Hepatocyte (in vitro differentiated cells): ENCODE data around the gene STX18. TPM values are rescaled to one million over a fixed set of nuclear protein-coding genes. Genes with fewer than 3 reads are reported as not detected.

Source experiments
- DNase-seq: peaks from one replicate; pipeline ENCODE4 v3.0.0-alpha.2; 2016; ENCODE audit warnings: low spot score
- H2AFZ ChIP-seq: fragments of 200-600 bp; sonication (generic); 2 replicates; pipeline ENCODE4 v1.6.0; 2016; ENCODE audit warnings: antibody characterized with exemption, mild to moderate bottlenecking
- H3K27ac ChIP-seq: fragments of 200-600 bp; sonication (generic); 2 replicates; pipeline ENCODE4 v1.5.1; 2016; ENCODE audit warnings: mild to moderate bottlenecking
- H3K27me3 ChIP-seq: fragments of 200-600 bp; sonication (generic); 2 replicates; pipeline ENCODE4 v1.6.1; 2016
- H3K36me3 ChIP-seq: fragments of 200-600 bp; sonication (generic); replicated peaks from 2 replicates; pipeline ENCODE4 v1.5.1; 2016; ENCODE audit warnings: low read depth; ENCODE audit not compliant: insufficient read depth
- H3K4me1 ChIP-seq: fragments of 200-600 bp; sonication (generic); 2 replicates; pipeline ENCODE4 v1.5.1; 2016; ENCODE audit warnings: mild to moderate bottlenecking, moderate library complexity; ENCODE audit not compliant: insufficient read depth
- H3K4me2 ChIP-seq: fragments of 200-600 bp; sonication (generic); 2 replicates; pipeline ENCODE4 v1.6.0; 2016
- H3K4me3 ChIP-seq: fragments of 200-600 bp; sonication (generic); 2 replicates; pipeline ENCODE4 v1.5.1; 2016; ENCODE audit warnings: mild to moderate bottlenecking
- H3K79me2 ChIP-seq: fragments of 200-600 bp; sonication (generic); 2 replicates; pipeline ENCODE4 v1.6.0; 2017; ENCODE audit warnings: mild to moderate bottlenecking
- H3K9me2 ChIP-seq: fragments of 200-600 bp; sonication (generic); replicated peaks from 2 replicates; pipeline ENCODE4 v1.6.0; 2017; ENCODE audit warnings: mild to moderate bottlenecking; ENCODE audit not compliant: insufficient read depth
- H3K9me3 ChIP-seq: fragments of 200-600 bp; sonication (generic); 2 replicates; pipeline ENCODE4 v1.5.1; 2016; ENCODE audit warnings: low read depth, mild to moderate bottlenecking
- H4K20me1 ChIP-seq: fragments of 200-600 bp; sonication (generic); 2 replicates; pipeline ENCODE4 v1.6.0; 2016; ENCODE audit warnings: mild to moderate bottlenecking; ENCODE audit not compliant: insufficient read depth, poor library complexity, severe bottlenecking
- EZH2 ChIP-seq: fragments of 200-600 bp; sonication (generic); IDR thresholded peaks from 2 replicates; pipeline ENCODE4 v1.6.1; 2016; ENCODE audit warnings: antibody characterized with exemption, mild to moderate bottlenecking, borderline replicate concordance
- EZH2phosphoT487 ChIP-seq: fragments of 200-600 bp; sonication (generic); IDR thresholded peaks from one replicate; pipeline ENCODE4 v1.6.1; 2018; ENCODE audit warnings: antibody characterized with exemption, mild to moderate bottlenecking, low read depth, moderate library complexity; ENCODE audit not compliant: unreplicated experiment, severe bottlenecking
- WGBS: methylation state at CpG from one replicate; pipeline ENCODE4 v1.1.6; 2016; ENCODE audit warnings: low lambda C conversion rate; ENCODE audit errors: missing lambda C conversion rate; 5-methylcytosine and 5-hydroxymethylcytosine counted together
- polyA plus RNA-seq: library from polyadenylated mRNA; unstranded; fragments of >200 nt; fragmentation: Nextera tagmentation; extraction: Ambion mirVana; gene quantifications from 2 replicates; pipeline ENCODE4 v1.2.1, GENCODE V29; 2016
- total RNA-seq: library from RNA; depleted of rRNA; stranded (reverse); fragments of >200 nt; gene quantifications from 2 replicates; pipeline ENCODE4 v1.2.3, GENCODE V29; 2014
- TF ChIP-seq, protein P1 (sequence below): fragments of 200-600 bp; sonication (generic); IDR thresholded peaks from 2 replicates; pipeline ENCODE4 v1.5.1; 2016; ENCODE audit warnings: antibody characterized with exemption, mild to moderate bottlenecking; ENCODE audit not compliant: poor library complexity

The STX18 gene
- total and polyA plus RNA-seq, 2 experiments from 2014 or later: 32.1 to 54.3 TPM

DNA sequence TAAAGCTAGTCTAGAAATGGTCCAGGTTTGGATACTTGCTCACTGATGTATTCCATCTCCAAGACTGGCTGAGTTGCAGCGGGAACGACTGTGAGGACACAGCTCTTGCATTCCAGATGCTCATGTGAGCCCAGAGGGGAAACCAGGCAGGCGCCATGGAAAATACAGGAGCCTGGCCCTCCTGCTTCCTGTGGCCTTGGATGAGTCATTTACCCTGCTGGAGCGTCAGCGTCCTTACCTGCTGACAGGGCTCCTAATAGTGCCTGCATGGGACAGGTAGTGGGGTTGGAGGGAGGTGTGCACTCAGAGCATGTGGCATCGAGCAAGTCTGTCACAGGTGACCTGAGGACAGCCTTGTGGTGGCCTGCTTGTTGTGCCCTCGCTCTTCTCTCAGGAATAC, 85.5 kb downstream of the STX18 start:
- 90% methylated on average over 7 of the region's 7 CpGs for WGBS
- no peak for DNase-seq
- no peaks in the 10 kb centered on the region for H3K36me3 ChIP-seq

DNA sequence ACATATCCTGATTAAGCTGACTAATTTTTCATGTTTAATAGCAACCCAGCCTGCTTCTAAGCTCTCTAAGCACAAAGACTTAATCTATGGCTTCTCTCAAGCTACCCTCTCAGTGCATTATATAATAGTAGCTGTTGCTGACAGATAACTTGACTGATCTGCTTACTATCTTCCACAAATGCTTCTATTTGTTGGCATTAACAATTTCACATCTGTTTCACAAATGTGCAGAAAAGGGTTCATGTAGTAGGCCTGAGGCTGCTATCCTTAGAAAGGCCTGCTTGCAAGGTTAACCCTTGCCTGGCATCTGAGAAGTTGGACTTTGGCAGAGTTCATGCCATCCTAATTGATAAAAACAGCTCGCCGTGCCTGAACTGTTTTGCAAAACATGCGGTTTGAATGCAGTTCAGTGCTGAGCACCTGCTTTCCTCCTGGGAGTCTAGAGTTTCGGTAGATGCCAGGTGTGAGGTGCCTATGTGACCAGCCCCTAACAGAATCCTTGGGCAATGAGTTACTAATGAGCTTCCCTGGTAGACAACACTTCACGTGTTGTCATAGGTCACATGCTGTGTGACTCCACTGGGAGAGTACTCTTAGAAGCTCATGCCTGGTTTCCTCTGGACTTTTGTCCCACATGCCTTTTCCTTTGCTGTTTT, 86.5 kb downstream of the STX18 start:
- TF ChIP-seq EZH2 (no peak), EZH2phosphoT487 (no peak)
- TF ChIP-seq, protein P1, sequence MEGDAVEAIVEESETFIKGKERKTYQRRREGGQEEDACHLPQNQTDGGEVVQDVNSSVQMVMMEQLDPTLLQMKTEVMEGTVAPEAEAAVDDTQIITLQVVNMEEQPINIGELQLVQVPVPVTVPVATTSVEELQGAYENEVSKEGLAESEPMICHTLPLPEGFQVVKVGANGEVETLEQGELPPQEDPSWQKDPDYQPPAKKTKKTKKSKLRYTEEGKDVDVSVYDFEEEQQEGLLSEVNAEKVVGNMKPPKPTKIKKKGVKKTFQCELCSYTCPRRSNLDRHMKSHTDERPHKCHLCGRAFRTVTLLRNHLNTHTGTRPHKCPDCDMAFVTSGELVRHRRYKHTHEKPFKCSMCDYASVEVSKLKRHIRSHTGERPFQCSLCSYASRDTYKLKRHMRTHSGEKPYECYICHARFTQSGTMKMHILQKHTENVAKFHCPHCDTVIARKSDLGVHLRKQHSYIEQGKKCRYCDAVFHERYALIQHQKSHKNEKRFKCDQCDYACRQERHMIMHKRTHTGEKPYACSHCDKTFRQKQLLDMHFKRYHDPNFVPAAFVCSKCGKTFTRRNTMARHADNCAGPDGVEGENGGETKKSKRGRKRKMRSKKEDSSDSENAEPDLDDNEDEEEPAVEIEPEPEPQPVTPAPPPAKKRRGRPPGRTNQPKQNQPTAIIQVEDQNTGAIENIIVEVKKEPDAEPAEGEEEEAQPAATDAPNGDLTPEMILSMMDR: no peak
- Histone ChIP-seq H3K4me3 (no peak overlapping the region), H3K27ac (no peak overlapping the region), H4K20me1 (no peaks in the 10 kb centered on the region), H3K27me3 (no peaks in the 10 kb centered on the region), H3K9me3 (no peaks in the 10 kb centered on the region), H3K4me2 (no peak overlapping the region), H3K9me2 (no peaks in the 10 kb centered on the region), H3K79me2 (no peaks in the 10 kb centered on the region), H2AFZ (no peak overlapping the region), H3K36me3 (no peaks in the 10 kb centered on the region), H3K4me1 (no peaks in the 10 kb centered on the region)
- no peak for DNase-seq
- WGBS: 80% methylated on average over 5 of the region's 5 CpGs

More for the DNA sequence above, 85.5 kb downstream of the STX18 start:
- H4K20me1 ChIP-seq: no peaks in the 10 kb centered on the region
- no peak overlapping the region for H3K4me3 ChIP-seq
- no peak overlapping the region for H2AFZ ChIP-seq
- no peaks in the 10 kb centered on the region for H3K9me2 ChIP-seq
- no peaks in the 10 kb centered on the region for H3K4me1 ChIP-seq
- no peak overlapping the region for H3K27ac ChIP-seq
- no peaks in the 10 kb centered on the region for H3K27me3 ChIP-seq
- no peaks in the 10 kb centered on the region for H3K9me3 ChIP-seq
- TF ChIP-seq EZH2phosphoT487 (no peak), EZH2 (no peak)
- TF ChIP-seq, protein P1: no peak
- no peak overlapping the region for H3K4me2 ChIP-seq
- no peaks in the 10 kb centered on the region for H3K79me2 ChIP-seq

DNA sequence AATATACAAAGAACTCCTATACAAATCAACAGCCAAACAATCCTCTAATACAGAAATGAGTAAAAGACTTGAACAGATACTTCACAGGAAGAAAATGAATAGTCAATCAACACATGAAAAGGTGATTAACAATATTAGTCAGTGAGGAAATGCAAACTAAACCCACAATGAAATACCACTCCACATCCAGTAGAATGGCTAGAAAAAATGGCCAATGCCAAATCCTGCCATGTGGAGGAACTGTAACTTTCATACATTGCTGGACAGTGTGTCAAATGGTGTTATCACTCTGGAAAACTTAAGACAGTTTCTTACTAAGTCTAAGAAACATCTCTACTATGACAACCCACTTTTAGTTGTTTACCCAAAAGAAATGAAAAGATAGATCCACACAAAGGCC, 95.4 kb downstream of the STX18 start:
- Histone ChIP-seq H3K4me1 (peaks cover 6% of the 10 kb centered on the region), H3K27me3 (no peaks in the 10 kb centered on the region), H3K9me2 (no peaks in the 10 kb centered on the region), H2AFZ (no peak overlapping the region), H3K79me2 (no peaks in the 10 kb centered on the region), H4K20me1 (no peaks in the 10 kb centered on the region), H3K27ac (no peak overlapping the region), H3K4me3 (no peak overlapping the region), H3K36me3 (no peaks in the 10 kb centered on the region), H3K4me2 (no peak overlapping the region), H3K9me3 (no peaks in the 10 kb centered on the region)
- TF ChIP-seq, protein P1: no peak
- no peak for TF ChIP-seq EZH2phosphoT487
- no peak for TF ChIP-seq EZH2
- DNase-seq: no peak

DNA sequence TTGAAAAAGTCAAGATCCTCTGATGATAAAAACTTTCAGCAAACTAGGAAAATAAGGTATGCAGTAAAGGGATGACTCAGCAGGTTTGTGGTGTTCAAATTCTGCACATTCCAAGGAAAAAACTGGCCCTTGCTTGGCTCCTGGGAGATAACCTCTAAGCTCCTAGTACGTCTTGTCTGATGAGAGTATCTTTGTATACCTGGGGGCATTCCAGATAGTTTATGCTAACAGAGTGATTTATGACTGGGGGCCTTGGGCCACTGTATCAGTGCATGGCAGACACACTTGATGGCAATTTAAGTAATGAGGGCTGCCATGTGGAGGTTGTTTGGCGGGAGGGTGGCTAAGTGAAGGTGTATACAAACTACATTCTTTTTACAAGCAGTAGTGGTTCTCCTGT, 98.0 kb downstream of the STX18 start:
- Histone ChIP-seq H2AFZ (no peak overlapping the region), H3K27me3 (no peaks in the 10 kb centered on the region), H3K79me2 (no peaks in the 10 kb centered on the region), H3K36me3 (no peaks in the 10 kb centered on the region), H3K4me2 (no peak overlapping the region), H3K9me3 (no peaks in the 10 kb centered on the region), H4K20me1 (no peaks in the 10 kb centered on the region), H3K4me1 (peaks cover 11% of the 10 kb centered on the region), H3K4me3 (no peak overlapping the region), H3K9me2 (no peaks in the 10 kb centered on the region), H3K27ac (no peak overlapping the region)
- WGBS: 41% methylated on average over 2 of the region's 2 CpGs
- TF ChIP-seq EZH2: no peak
- TF ChIP-seq, protein P1: no peak
- no peak for TF ChIP-seq EZH2phosphoT487
- DNase-seq: peak; percentile 34
